CD8-positive, alpha-beta memory T cell (primary cell): ENCODE measurements around the gene CEND1. TPM values are rescaled to one million over a fixed set of nuclear protein-coding genes. Genes with fewer than 3 reads are reported as not detected.

Experiments
- CTCF ChIA-PET: fragments of 350-600 bp; sonication (Branson Sonifier 250); formaldehyde crosslinking; loops from one replicate; lab custom pipeline; 2021; ENCODE audit warnings: antibody characterized with exemption; lab: Charles Lee
- POLR2A ChIA-PET: fragments of 350-600 bp; sonication (Branson Sonifier 250); formaldehyde crosslinking; loops from one replicate; lab custom pipeline; 2021; ENCODE audit warnings: antibody characterized with exemption; lab: Charles Lee
- DNase-seq, 5 donors: peaks; one replicate each; pipeline versions ENCODE4 v3.0.0 to v3.0.0-alpha.2; 2020 to 2022; ENCODE audit warnings: mixed read lengths in 1 of 5
- H3K27ac ChIP-seq: one replicate; pipeline ENCODE4 v1.7.0; 2013; ENCODE audit warnings: low read depth, mild to moderate bottlenecking, low read length, moderate library complexity
- H3K27me3 ChIP-seq: 2 replicates; pipeline ENCODE4 v1.7.0; 2013; ENCODE audit warnings: low read length, mild to moderate bottlenecking; ENCODE audit not compliant: insufficient read depth, poor library complexity, severe bottlenecking
- H3K36me3 ChIP-seq: 2 replicates; pipeline ENCODE4 v1.7.0; 2013; ENCODE audit warnings: mild to moderate bottlenecking, low read length, moderate library complexity; ENCODE audit not compliant: insufficient read depth
- H3K4me1 ChIP-seq: 2 replicates; pipeline ENCODE4 v1.7.0; 2013; ENCODE audit warnings: mild to moderate bottlenecking, low read length, moderate library complexity; ENCODE audit not compliant: insufficient read depth
- H3K4me3 ChIP-seq: 2 replicates; pipeline ENCODE4 v1.7.0; 2013; ENCODE audit warnings: mild to moderate bottlenecking, low read length
- H3K9me3 ChIP-seq: 2 replicates; pipeline ENCODE4 v1.7.0; 2013; ENCODE audit warnings: mild to moderate bottlenecking, low read length
- H3K27ac Mint-ChIP-seq, 8 donors: one replicate each; pipeline ENCODE4 v1.8.0; 2020 to 2021; ENCODE audit warnings: mixed read lengths in 8 of 8, mild to moderate bottlenecking in 6 of 8, inconsistent platforms in 3 of 8, moderate library complexity in 3 of 8
- H3K27me3 Mint-ChIP-seq, 2 donors: one replicate each; pipeline ENCODE4 v1.8.0; 2020 to 2021; ENCODE audit warnings: mixed read lengths in 2 of 2, mild to moderate bottlenecking in 1 of 2, moderate library complexity in 1 of 2
- H3K36me3 Mint-ChIP-seq, 3 donors: one replicate each; pipeline ENCODE4 v1.8.0; 2020 to 2021; ENCODE audit warnings: mixed read lengths in 3 of 3, inconsistent platforms in 1 of 3, mild to moderate bottlenecking in 1 of 3
- H3K4me1 Mint-ChIP-seq, 3 donors: one replicate each; pipeline ENCODE4 v1.8.0; 2020 to 2021; ENCODE audit warnings: mixed read lengths in 3 of 3, inconsistent platforms in 1 of 3, mild to moderate bottlenecking in 1 of 3
- H3K4me3 Mint-ChIP-seq, 7 donors: one replicate each; pipeline ENCODE4 v1.8.0; 2020 to 2021; ENCODE audit warnings: mixed read lengths in 7 of 7, mild to moderate bottlenecking in 6 of 7, moderate library complexity in 4 of 7, inconsistent platforms in 2 of 7
- H3K9me3 Mint-ChIP-seq, 5 donors: one replicate each; pipeline ENCODE4 v1.8.0; 2020 to 2022; ENCODE audit warnings: mixed read lengths in 5 of 5, mild to moderate bottlenecking in 3 of 5, moderate library complexity in 2 of 5, inconsistent platforms in 1 of 5
- polyA plus RNA-seq: library from polyadenylated mRNA; unstranded; fragments of 300-500 nt; fragmentation: Illumina TruSeq; gene quantifications from one replicate; pipeline ENCODE4 v1.2.3, GENCODE V29; 2021
- total RNA-seq, 2 experiments: library from RNA; stranded (reverse); gene quantifications; one replicate each; pipeline ENCODE4 v1.2.3, GENCODE V29; 2021

The CEND1 gene
- total and polyA plus RNA-seq, 3 experiments from 2014 or later: 0.13 to 2.6 (median 2.1) TPM

- peak overlapping the region in 1 of 7 donors; percentile 48 for H3K4me3 Mint-ChIP-seq
- peaks cover 20% of the 10 kb centered on the region for H3K36me3 ChIP-seq
- ChIA-PET CTCF (no interaction called here), POLR2A (no interaction called here)
- DNase-seq: no peak
- no peaks in the 10 kb centered on the region for H3K27me3 Mint-ChIP-seq
- H3K27ac ChIP-seq: no peak overlapping the region
- no peak overlapping the region for H3K4me3 ChIP-seq
- no peaks in the 10 kb centered on the region for H3K9me3 ChIP-seq
- H3K4me1 Mint-ChIP-seq: peaks cover 14 to 29% (median 17%) of the 10 kb centered on the region in 3 donors
- H3K27me3 ChIP-seq: no peaks in the 10 kb centered on the region
- H3K9me3 Mint-ChIP-seq: no peaks in the 10 kb centered on the region
- peaks cover 0 to 32% (median 2%) of the 10 kb centered on the region in 3 donors for H3K36me3 Mint-ChIP-seq
- H3K27ac Mint-ChIP-seq: no peak overlapping the region
- peaks cover 23% of the 10 kb centered on the region for H3K4me1 ChIP-seq
These were observed 26.0 kb upstream of the CEND1 start for GRCh38 chr11:815675-816432.

- POLR2A ChIA-PET: no interaction called here
- Mint-ChIP-seq H3K4me1 (peaks cover 25 to 37% (median 25%) of the 10 kb centered on the region in 3 donors), H3K27me3 (no peaks in the 10 kb centered on the region), H3K27ac (peak overlapping the region in 1 of 8 donors; percentile 50), H3K36me3 (peaks cover 0 to 38% (median 2%) of the 10 kb centered on the region in 3 donors), H3K9me3 (no peaks in the 10 kb centered on the region), H3K4me3 (peak overlapping the region in 1 of 7 donors; percentile 67)
- CTCF ChIA-PET: no interaction called here
- Histone ChIP-seq H3K27me3 (no peaks in the 10 kb centered on the region), H3K27ac (no peak overlapping the region), H3K9me3 (no peaks in the 10 kb centered on the region), H3K4me1 (peaks cover 23% of the 10 kb centered on the region), H3K36me3 (peaks cover 20% of the 10 kb centered on the region), H3K4me3 (no peak overlapping the region)
- no peak for DNase-seq
These were observed 23.7 kb upstream of the CEND1 start for GRCh38 chr11:813456-814096.

- ChIA-PET CTCF (no interaction called here), POLR2A (no interaction called here)
- H3K27me3 ChIP-seq: no peaks in the 10 kb centered on the region
- H3K9me3 ChIP-seq: no peaks in the 10 kb centered on the region
- H3K4me3 ChIP-seq: no peak overlapping the region
- Mint-ChIP-seq H3K4me1 (peaks cover 26 to 40% (median 30%) of the 10 kb centered on the region in 3 donors), H3K4me3 (peak overlapping the region in 1 of 7 donors; percentile 100), H3K9me3 (no peaks in the 10 kb centered on the region), H3K27ac (peak overlapping the region in 3 of 8 donors; percentile 43 to 100 (median 84)), H3K27me3 (no peaks in the 10 kb centered on the region), H3K36me3 (peaks cover 0 to 38% (median 2%) of the 10 kb centered on the region in 3 donors)
- peaks cover 26% of the 10 kb centered on the region for H3K4me1 ChIP-seq
- peaks cover 20% of the 10 kb centered on the region for H3K36me3 ChIP-seq
- no peak for DNase-seq
- no peak overlapping the region for H3K27ac ChIP-seq
These were observed 23.2 kb upstream of the CEND1 start for GRCh38 chr11:813072-813455.

- ChIA-PET POLR2A (no interaction called here), CTCF (interaction anchor here (1.0 kb wide), 1 partner anchor 16 kb away, joined by 3 read pairs; no protein-coding TSS in a partner anchor)
- Histone ChIP-seq H3K27me3 (no peaks in the 10 kb centered on the region), H3K4me3 (no peak overlapping the region), H3K36me3 (peaks cover 20% of the 10 kb centered on the region), H3K4me1 (peaks cover 26% of the 10 kb centered on the region), H3K9me3 (no peaks in the 10 kb centered on the region), H3K27ac (no peak overlapping the region)
- Mint-ChIP-seq H3K36me3 (peaks cover 0 to 38% (median 2%) of the 10 kb centered on the region in 3 donors), H3K27me3 (no peaks in the 10 kb centered on the region), H3K27ac (peak overlapping the region in 5 of 8 donors; percentile 63 to 100 (median 84)), H3K9me3 (no peaks in the 10 kb centered on the region), H3K4me3 (peak overlapping the region in 3 of 7 donors; percentile 24 to 100 (median 52)), H3K4me1 (peaks cover 30 to 44% (median 34%) of the 10 kb centered on the region in 3 donors)
- no peak for DNase-seq
These were observed 22.5 kb upstream of the CEND1 start for GRCh38 chr11:812390-812789.

- Mint-ChIP-seq H3K9me3 (no peaks in the 10 kb centered on the region), H3K4me1 (peaks cover 30 to 44% (median 34%) of the 10 kb centered on the region in 3 donors), H3K4me3 (peak overlapping the region; percentile 84 to 100 (median 95)), H3K27me3 (no peaks in the 10 kb centered on the region), H3K36me3 (peaks cover 0 to 38% (median 2%) of the 10 kb centered on the region in 3 donors), H3K27ac (peak overlapping the region; percentile 61 to 100 (median 92))
- H3K9me3 ChIP-seq: no peaks in the 10 kb centered on the region
- H3K36me3 ChIP-seq: peaks cover 20% of the 10 kb centered on the region
- H3K27ac ChIP-seq: peak overlapping the region; percentile 92
- H3K27me3 ChIP-seq: no peaks in the 10 kb centered on the region
- DNase-seq: no peak
- ChIA-PET POLR2A (interaction anchor here (1.8 kb wide), 1 partner anchor 8 kb away, joined by 25 read pairs; the partner anchor contains the start of gene PNPLA2), CTCF (interaction anchor here (0.9 to 1.3 kb wide), 3 partner anchors 11 to 23 kb away, joined by 3 read pairs; no protein-coding TSS in a partner anchor)
- H3K4me1 ChIP-seq: peaks cover 26% of the 10 kb centered on the region
- no peak overlapping the region for H3K4me3 ChIP-seq
These were observed 21.8 kb upstream of the CEND1 start for GRCh38 chr11:811446-812245.

GRCh38 chr11:810040-810567 lies 20.2 kb upstream of the CEND1 start:
- no peak for DNase-seq
- H3K4me3 ChIP-seq: peak overlapping the region; percentile 100
- peaks cover 20% of the 10 kb centered on the region for H3K36me3 ChIP-seq
- H3K36me3 Mint-ChIP-seq: peaks cover 0 to 38% (median 2%) of the 10 kb centered on the region in 3 donors
- peak overlapping the region; percentile 94 to 100 (median 95) for H3K4me3 Mint-ChIP-seq
- H3K27ac ChIP-seq: peak overlapping the region; percentile 92
- H3K4me1 ChIP-seq: peaks cover 26% of the 10 kb centered on the region
- H3K9me3 ChIP-seq: no peaks in the 10 kb centered on the region
- H3K27me3 ChIP-seq: no peaks in the 10 kb centered on the region
- peaks cover 33 to 49% (median 34%) of the 10 kb centered on the region in 3 donors for H3K4me1 Mint-ChIP-seq
- H3K9me3 Mint-ChIP-seq: no peaks in the 10 kb centered on the region
- peak overlapping the region; percentile 97 to 100 (median 98) for H3K27ac Mint-ChIP-seq
- ChIA-PET POLR2A (interaction anchor here (0.6 to 2.0 kb wide), 11 partner anchors 9 to 304 kb away, joined by 3 to 38 read pairs (median 5); partner anchors contain the start of genes CD151, HRAS, PNPLA2 and TSPAN4), CTCF (interaction anchor here (0.8 kb wide), 1 partner anchor 9 kb away, joined by 3 read pairs; the partner anchor contains the start of gene PNPLA2)
- H3K27me3 Mint-ChIP-seq: no peaks in the 10 kb centered on the region
